Fibroblast of lung (primary cell): Measurements from ENCODE around the gene SMYD1. TPM values are rescaled to one million over a fixed set of nuclear protein-coding genes. Genes with fewer than 3 reads are reported as not detected.

Experiments
- DNase-seq, 2 donors: peaks; one replicate each; pipeline versions ENCODE4 v3.0.0 to v3.0.0-alpha.2; 2010; ENCODE audit warnings: low read depth in 2 of 2
- H2AFZ ChIP-seq: 2 replicates; pipeline ENCODE4 v1.5.1; 2012; ENCODE audit warnings: low read length, control low read depth, inconsistent platforms
- H3K27ac ChIP-seq: 2 replicates; pipeline ENCODE4 v1.5.1; 2011; ENCODE audit warnings: low read length, control low read depth; ENCODE audit not compliant: insufficient read depth
- H3K27me3 ChIP-seq: 2 replicates; pipeline ENCODE4 v1.5.1; 2011; ENCODE audit warnings: mild to moderate bottlenecking, low read length; ENCODE audit not compliant: control insufficient read depth, insufficient read depth
- H3K36me3 ChIP-seq: 2 replicates; pipeline ENCODE4 v1.5.1; 2011; ENCODE audit warnings: low read length; ENCODE audit not compliant: control insufficient read depth, insufficient read depth
- H3K4me1 ChIP-seq: 2 replicates; pipeline ENCODE4 v1.5.1; 2011; ENCODE audit warnings: low read length; ENCODE audit not compliant: control insufficient read depth, insufficient read depth; ENCODE audit errors: extremely low read depth
- H3K4me2 ChIP-seq: 2 replicates; pipeline ENCODE4 v1.5.1; 2011; ENCODE audit warnings: low read length, control low read depth; ENCODE audit not compliant: insufficient read depth; ENCODE audit errors: extremely low read depth
- H3K4me3 ChIP-seq, 4 experiments: fragments of 200-600 bp in 1 of 4; sonication (generic) in 1 of 4; replicated peaks in 1 of 4; 2 replicates each; pipeline ENCODE4 v1.5.1; 2011 to 2016; ENCODE audit warnings: low read length in 4 of 4, low read depth in 3 of 4, mild to moderate bottlenecking in 3 of 4, control low read depth in 2 of 4, inconsistent platforms in 1 of 4, mixed read lengths in 1 of 4; ENCODE audit not compliant: insufficient read depth in 1 of 4; ENCODE audit errors: control extremely low read depth in 1 of 4
- H3K79me2 ChIP-seq: 2 replicates; pipeline ENCODE4 v1.5.1; 2012; ENCODE audit warnings: mild to moderate bottlenecking, low read length, inconsistent platforms; ENCODE audit not compliant: control insufficient read depth, insufficient read depth
- H3K9ac ChIP-seq: 2 replicates; pipeline ENCODE4 v1.5.1; 2011; ENCODE audit warnings: mild to moderate bottlenecking, low read length, control low read depth; ENCODE audit not compliant: insufficient read depth
- H3K9me3 ChIP-seq: 2 replicates; pipeline ENCODE4 v1.5.1; 2012; ENCODE audit warnings: low read depth, low read length; ENCODE audit not compliant: control insufficient read depth, insufficient read depth
- H4K20me1 ChIP-seq: 2 replicates; pipeline ENCODE4 v1.5.1; 2011; ENCODE audit warnings: low read length; ENCODE audit not compliant: control insufficient read depth, insufficient read depth; ENCODE audit errors: extremely low read depth
- EZH2 ChIP-seq: IDR thresholded peaks from 2 replicates; pipeline ENCODE4 v1.5.1; 2012; ENCODE audit warnings: low read length, control low read depth, mild to moderate bottlenecking; ENCODE audit errors: missing control alignments
- polyA plus RNA-seq, 2 donors: library from polyadenylated mRNA; depleted of rRNA in 1 of 2; stranded (reverse) in 1 of 2; unstranded in 1 of 2; fragments of >200 nt; gene quantifications; 2 replicates each; pipeline ENCODE4 v1.2.1, GENCODE V29; 2011 to 2012; ENCODE audit warnings: missing spikeins in 1 of 2
- total RNA-seq: library from RNA; depleted of rRNA; stranded (reverse); fragments of >200 nt; gene quantifications from 2 replicates; pipeline ENCODE4 v1.2.1, GENCODE V29; 2014
- TF ChIP-seq, protein P1 (sequence below), 2 donors: IDR thresholded peaks in 1 of 2; conservative IDR thresholded peaks in 1 of 2; 1 replicate in 1 of 2; 2 replicates in 1 of 2; pipeline ENCODE4 v1.5.1; 2011 to 2012; ENCODE audit warnings: low read length in 2 of 2, control low read depth in 1 of 2, inconsistent platforms in 1 of 2, low read depth in 1 of 2, mild to moderate bottlenecking in 1 of 2

Gene SMYD1
- total and polyA plus RNA-seq, 2 donors (not counting 1 experiment from before 2014, with no cell fraction given) = not detected

GRCh38 chr2:88066543-88066942 is 1.1 kb upstream of the SMYD1 start:
- Histone ChIP-seq H3K27ac (no peak overlapping the region), H4K20me1 (no peaks in the 10 kb centered on the region), H2AFZ (no peak overlapping the region), H3K27me3 (peaks cover 6% of the 10 kb centered on the region), H3K4me1 (no peaks in the 10 kb centered on the region), H3K36me3 (no peaks in the 10 kb centered on the region), H3K9ac (no peak overlapping the region), H3K79me2 (no peaks in the 10 kb centered on the region), H3K9me3 (no peaks in the 10 kb centered on the region), H3K4me2 (no peak overlapping the region), H3K4me3 (no peak overlapping the region)
- TF ChIP-seq EZH2 = no peak
- TF ChIP-seq, protein P1, sequence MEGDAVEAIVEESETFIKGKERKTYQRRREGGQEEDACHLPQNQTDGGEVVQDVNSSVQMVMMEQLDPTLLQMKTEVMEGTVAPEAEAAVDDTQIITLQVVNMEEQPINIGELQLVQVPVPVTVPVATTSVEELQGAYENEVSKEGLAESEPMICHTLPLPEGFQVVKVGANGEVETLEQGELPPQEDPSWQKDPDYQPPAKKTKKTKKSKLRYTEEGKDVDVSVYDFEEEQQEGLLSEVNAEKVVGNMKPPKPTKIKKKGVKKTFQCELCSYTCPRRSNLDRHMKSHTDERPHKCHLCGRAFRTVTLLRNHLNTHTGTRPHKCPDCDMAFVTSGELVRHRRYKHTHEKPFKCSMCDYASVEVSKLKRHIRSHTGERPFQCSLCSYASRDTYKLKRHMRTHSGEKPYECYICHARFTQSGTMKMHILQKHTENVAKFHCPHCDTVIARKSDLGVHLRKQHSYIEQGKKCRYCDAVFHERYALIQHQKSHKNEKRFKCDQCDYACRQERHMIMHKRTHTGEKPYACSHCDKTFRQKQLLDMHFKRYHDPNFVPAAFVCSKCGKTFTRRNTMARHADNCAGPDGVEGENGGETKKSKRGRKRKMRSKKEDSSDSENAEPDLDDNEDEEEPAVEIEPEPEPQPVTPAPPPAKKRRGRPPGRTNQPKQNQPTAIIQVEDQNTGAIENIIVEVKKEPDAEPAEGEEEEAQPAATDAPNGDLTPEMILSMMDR (conservative IDR thresholded peaks at IDR 0.05 in 1 of 2, IDR thresholded peaks at IDR 0.05 in 1 of 2; ENCODE audit: low read depth in 1 of 2, low read length in 2 of 2) = no peak
- DNase-seq = no peak

GRCh38 chr2:88067189-88067588 is 436 bp upstream of the SMYD1 start:
- H3K4me2 ChIP-seq = no peak overlapping the region
- H3K9me3 ChIP-seq = no peaks in the 10 kb centered on the region
- no peak overlapping the region for H3K27ac ChIP-seq
- H3K9ac ChIP-seq = no peak overlapping the region
- H3K79me2 ChIP-seq = no peaks in the 10 kb centered on the region
- H3K4me3 ChIP-seq = no peak overlapping the region
- H3K36me3 ChIP-seq = no peaks in the 10 kb centered on the region
- no peaks in the 10 kb centered on the region for H4K20me1 ChIP-seq
- no peaks in the 10 kb centered on the region for H3K4me1 ChIP-seq
- TF ChIP-seq EZH2 = no peak
- TF ChIP-seq, protein P1 (conservative IDR thresholded peaks at IDR 0.05 in 1 of 2, IDR thresholded peaks at IDR 0.05 in 1 of 2; ENCODE audit: low read depth in 1 of 2, low read length in 2 of 2) = no peak
- no peak overlapping the region for H2AFZ ChIP-seq
- peaks cover 6% of the 10 kb centered on the region for H3K27me3 ChIP-seq
- no peak for DNase-seq

GRCh38 chr2:88068044-88068443 is 419 bp downstream of the SMYD1 start:
- H3K4me2 ChIP-seq = no peak overlapping the region
- H3K27ac ChIP-seq = no peak overlapping the region
- H3K27me3 ChIP-seq = peaks cover 6% of the 10 kb centered on the region
- H3K9me3 ChIP-seq = no peaks in the 10 kb centered on the region
- DNase-seq = no peak
- no peak overlapping the region for H3K9ac ChIP-seq
- no peak overlapping the region for H3K4me3 ChIP-seq
- H2AFZ ChIP-seq = no peak overlapping the region
- no peaks in the 10 kb centered on the region for H3K4me1 ChIP-seq
- H3K36me3 ChIP-seq = no peaks in the 10 kb centered on the region
- TF ChIP-seq EZH2 = no peak
- TF ChIP-seq, protein P1 (conservative IDR thresholded peaks at IDR 0.05 in 1 of 2, IDR thresholded peaks at IDR 0.05 in 1 of 2; ENCODE audit: low read depth in 1 of 2, low read length in 2 of 2) = no peak
- H4K20me1 ChIP-seq = no peaks in the 10 kb centered on the region
- no peaks in the 10 kb centered on the region for H3K79me2 ChIP-seq
